ENCODE results near the gene PCDHGA8. TPM values are rescaled to one million over a fixed set of nuclear protein-coding genes. Genes with fewer than 3 reads are reported as not detected.
A peak's percentile ranks its signal among the peaks of the same experiment; 100 is the strongest.
"Not testable (repeated sequence)": the region's sequence is repeated elsewhere in the genome, so short reads cannot be mapped to it uniquely, and the experiment has no call there.

Gene PCDHGA8
- total and polyA plus RNA-seq, 2 donors (not counting 1 experiment from before 2014, with no cell fraction given), result 1.1 to 4.6 TPM

DNA sequence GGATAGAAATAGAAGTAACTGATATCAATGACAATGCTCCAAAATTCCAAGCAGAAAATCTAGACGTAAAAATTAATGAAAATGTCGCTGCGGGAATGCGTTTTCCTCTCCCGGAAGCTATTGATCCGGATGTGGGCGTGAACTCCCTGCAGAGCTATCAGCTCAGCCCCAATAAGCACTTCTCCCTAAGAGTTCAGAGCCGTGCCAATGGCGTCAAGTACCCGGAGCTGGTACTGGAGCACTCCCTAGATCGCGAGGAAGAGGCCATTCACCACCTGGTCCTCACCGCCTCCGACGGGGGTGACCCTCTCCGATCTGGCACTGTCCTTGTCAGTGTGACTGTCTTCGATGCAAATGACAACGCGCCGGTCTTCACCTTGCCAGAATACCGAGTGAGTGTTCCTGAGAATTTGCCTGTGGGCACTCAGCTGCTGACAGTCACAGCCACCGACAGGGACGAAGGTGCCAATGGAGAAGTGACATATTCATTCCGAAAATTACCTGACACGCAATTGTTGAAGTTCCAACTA lies 21.2 kb downstream of the PCDHGA8 start:
- TF ChIP-seq EZH2 (IDR thresholded peaks at IDR 0.05; ENCODE audit: low read length, missing control alignments) (no peak), CTCF (conservative IDR thresholded peaks at IDR 0.05 in 1 of 2, IDR thresholded peaks at IDR 0.05 in 1 of 2; ENCODE audit: low read depth in 1 of 2, low read length in 2 of 2) (no peak)
- Histone ChIP-seq H4K20me1 (ENCODE audit: control insufficient read depth, extremely low read depth, insufficient read depth, low read length) (no peaks in the 10 kb centered on the region), H3K36me3 (ENCODE audit: control insufficient read depth, insufficient read depth, low read length) (no peaks in the 10 kb centered on the region), H3K79me2 (ENCODE audit: control insufficient read depth, insufficient read depth, low read length) (no peaks in the 10 kb centered on the region), H3K27me3 (ENCODE audit: control insufficient read depth, insufficient read depth, low read length) (peaks cover 3% of the 10 kb centered on the region), H3K4me3 (replicated peaks in 1 of 4; ENCODE audit: control extremely low read depth in 1 of 4, insufficient read depth in 1 of 4, low read depth in 3 of 4, low read length in 4 of 4) (peak overlapping the region; percentile 26 to 69 (median 46)), H3K9ac (ENCODE audit: insufficient read depth, low read length) (no peak overlapping the region), H3K4me2 (ENCODE audit: extremely low read depth, insufficient read depth, low read length) (peak overlapping the region; percentile 47), H3K9me3 (ENCODE audit: control insufficient read depth, insufficient read depth, low read depth, low read length) (peaks cover 6% of the 10 kb centered on the region), H3K4me1 (ENCODE audit: control insufficient read depth, extremely low read depth, insufficient read depth, low read length) (no peaks in the 10 kb centered on the region), H2AFZ (ENCODE audit: low read length) (no peak overlapping the region), H3K27ac (ENCODE audit: insufficient read depth, low read length) (no peak overlapping the region)
- no peak for DNase-seq (ENCODE audit: low read depth in 2 of 2)

DNA sequence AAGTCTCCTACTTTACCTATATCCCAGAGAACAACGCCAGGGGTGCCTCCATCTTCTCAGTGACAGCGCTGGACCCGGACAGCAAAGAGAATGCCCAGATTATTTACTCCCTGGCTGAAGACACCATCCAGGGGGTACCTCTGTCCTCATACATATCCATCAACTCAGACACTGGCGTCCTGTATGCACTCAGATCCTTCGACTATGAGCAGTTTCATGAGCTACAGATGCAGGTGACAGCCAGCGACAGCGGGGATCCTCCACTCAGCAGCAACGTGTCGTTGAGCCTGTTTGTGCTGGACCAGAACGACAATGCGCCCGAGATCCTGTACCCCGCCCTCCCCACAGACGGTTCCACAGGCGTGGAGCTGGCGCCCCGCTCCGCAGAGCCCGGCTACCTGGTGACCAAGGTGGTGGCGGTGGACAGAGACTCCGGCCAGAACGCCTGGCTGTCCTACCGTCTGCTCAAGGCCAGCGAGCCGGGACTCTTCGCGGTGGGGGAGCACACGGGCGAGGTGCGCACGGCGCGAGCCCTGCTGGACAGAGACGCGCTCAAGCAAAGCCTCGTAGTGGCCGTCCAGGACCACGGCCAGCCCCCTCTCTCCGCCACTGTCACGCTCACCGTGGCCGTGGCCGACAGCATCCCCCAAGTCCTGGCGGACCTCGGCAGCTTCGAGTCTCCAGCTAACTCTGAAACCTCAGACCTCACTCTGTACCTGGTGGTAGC lies 22.3 kb downstream of the PCDHGA8 start:
- H3K9ac ChIP-seq (ENCODE audit: insufficient read depth, low read length); H3K4me1 ChIP-seq (ENCODE audit: control insufficient read depth, extremely low read depth, insufficient read depth, low read length); DNase-seq (ENCODE audit: low read depth in 2 of 2); H3K27me3 ChIP-seq (ENCODE audit: control insufficient read depth, insufficient read depth, low read length); H3K4me3 ChIP-seq (replicated peaks in 1 of 4; ENCODE audit: control extremely low read depth in 1 of 4, insufficient read depth in 1 of 4, low read depth in 3 of 4, low read length in 4 of 4); H4K20me1 ChIP-seq (ENCODE audit: control insufficient read depth, extremely low read depth, insufficient read depth, low read length); H3K4me2 ChIP-seq (ENCODE audit: extremely low read depth, insufficient read depth, low read length); H3K36me3 ChIP-seq (ENCODE audit: control insufficient read depth, insufficient read depth, low read length); H3K27ac ChIP-seq (ENCODE audit: insufficient read depth, low read length); H2AFZ ChIP-seq (ENCODE audit: low read length); H3K9me3 ChIP-seq (ENCODE audit: control insufficient read depth, insufficient read depth, low read depth, low read length); H3K79me2 ChIP-seq (ENCODE audit: control insufficient read depth, insufficient read depth, low read length): not testable (repeated sequence)

- H3K79me2 ChIP-seq (ENCODE audit: control insufficient read depth, insufficient read depth, low read length); H3K27ac ChIP-seq (ENCODE audit: insufficient read depth, low read length); H2AFZ ChIP-seq (ENCODE audit: low read length); H3K4me3 ChIP-seq (replicated peaks in 1 of 4; ENCODE audit: control extremely low read depth in 1 of 4, insufficient read depth in 1 of 4, low read depth in 3 of 4, low read length in 4 of 4); H3K4me2 ChIP-seq (ENCODE audit: extremely low read depth, insufficient read depth, low read length); H3K27me3 ChIP-seq (ENCODE audit: control insufficient read depth, insufficient read depth, low read length); H4K20me1 ChIP-seq (ENCODE audit: control insufficient read depth, extremely low read depth, insufficient read depth, low read length); H3K36me3 ChIP-seq (ENCODE audit: control insufficient read depth, insufficient read depth, low read length); H3K4me1 ChIP-seq (ENCODE audit: control insufficient read depth, extremely low read depth, insufficient read depth, low read length); H3K9me3 ChIP-seq (ENCODE audit: control insufficient read depth, insufficient read depth, low read depth, low read length); H3K9ac ChIP-seq (ENCODE audit: insufficient read depth, low read length); DNase-seq (ENCODE audit: low read depth in 2 of 2): not testable (repeated sequence)
Measured at GRCh38 chr5:141415275-141415618, 22.8 kb downstream of the PCDHGA8 start.

DNA sequence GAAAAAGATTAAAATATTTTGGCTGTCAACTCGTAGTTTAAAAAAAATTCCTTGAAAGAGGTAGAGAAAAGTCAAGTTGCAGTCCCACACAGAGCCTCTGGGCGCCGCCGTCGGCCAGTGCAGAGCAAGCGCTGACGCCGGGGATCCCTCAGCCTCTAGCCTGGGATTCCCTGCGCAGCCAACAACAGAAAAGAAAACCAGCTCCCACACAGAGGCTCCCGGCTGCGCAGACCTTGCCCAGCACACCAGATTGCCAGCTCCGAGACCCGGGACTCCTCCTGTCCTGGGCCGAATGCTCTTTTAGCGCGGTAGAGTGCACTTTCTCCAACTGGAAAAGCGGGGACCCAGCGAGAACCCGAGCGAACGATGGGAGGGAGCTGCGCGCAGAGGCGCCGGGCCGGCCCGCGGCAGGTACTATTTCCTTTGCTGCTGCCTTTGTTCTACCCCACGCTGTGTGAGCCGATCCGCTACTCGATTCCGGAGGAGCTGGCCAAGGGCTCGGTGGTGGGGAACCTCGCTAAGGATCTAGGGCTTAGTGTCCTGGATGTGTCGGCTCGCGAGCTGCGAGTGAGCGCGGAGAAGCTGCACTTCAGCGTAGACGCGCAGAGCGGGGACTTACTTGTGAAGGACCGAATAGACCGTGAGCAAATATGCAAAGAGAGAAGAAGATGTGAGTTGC lies 25.2 kb downstream of the PCDHGA8 start, which contains the start of gene PCDHGB7:
TSS of gene PCDHGB7 (plus strand) at position 184 of the 679 bp plus-strand sequence. CDS start at position 367, 183 bp downstream.
- peak within 1 kb of the TSS; percentile 6 for H3K27ac ChIP-seq (ENCODE audit: insufficient read depth, low read length)
- not testable (repeated sequence) for H3K9me3 ChIP-seq (ENCODE audit: control insufficient read depth, insufficient read depth, low read depth, low read length); H3K36me3 ChIP-seq (ENCODE audit: control insufficient read depth, insufficient read depth, low read length); H3K27me3 ChIP-seq (ENCODE audit: control insufficient read depth, insufficient read depth, low read length); H4K20me1 ChIP-seq (ENCODE audit: control insufficient read depth, extremely low read depth, insufficient read depth, low read length); H2AFZ ChIP-seq (ENCODE audit: low read length); H3K4me1 ChIP-seq (ENCODE audit: control insufficient read depth, extremely low read depth, insufficient read depth, low read length); H3K79me2 ChIP-seq (ENCODE audit: control insufficient read depth, insufficient read depth, low read length)
- peak within 1 kb of the TSS; percentile 60 for H3K4me2 ChIP-seq (ENCODE audit: extremely low read depth, insufficient read depth, low read length)
- peak within 1 kb of the TSS; percentile 32 to 60 (median 50) for H3K4me3 ChIP-seq (replicated peaks in 1 of 4; ENCODE audit: control extremely low read depth in 1 of 4, insufficient read depth in 1 of 4, low read depth in 3 of 4, low read length in 4 of 4)
- DNase-seq (ENCODE audit: low read depth in 2 of 2), result peak; percentile 73 to 85
- H3K9ac ChIP-seq (ENCODE audit: insufficient read depth, low read length), result peak within 1 kb of the TSS; percentile 20
- peak; percentile 79 for TF ChIP-seq CTCF (conservative IDR thresholded peaks at IDR 0.05 in 1 of 2, IDR thresholded peaks at IDR 0.05 in 1 of 2; ENCODE audit: low read depth in 1 of 2, low read length in 2 of 2)
